ENCODE measurements around the gene CROT.
"Not testable (repeated sequence)": the region's sequence is repeated elsewhere in the genome, so short reads cannot be mapped to it uniquely, and the experiment has no call there.

Gene CROT
- total RNA-seq: 15.9 to 17.8 (median 17.6) reads per million in 3 donors

- H3K9me3 ChIP-seq (ENCODE audit: control insufficient read depth, low read length): no peaks in the 10 kb centered on the region
- peak within 1 kb of the TSS; percentile 79 for H3K27ac ChIP-seq (ENCODE audit: insufficient read depth, low read length, poor library complexity, severe bottlenecking)
- H3K36me3 ChIP-seq (ENCODE audit: control insufficient read depth, insufficient read depth, low read length): peaks cover 25% of the 10 kb centered on the region
- H3K4me3 ChIP-seq (ENCODE audit: insufficient read depth, low read depth, low read length, poor library complexity, severe bottlenecking): peak within 1 kb of the TSS; percentile 80
- peak; percentile 84 to 92 (median 92) for DNase-seq
- no peaks in the 10 kb centered on the region for H3K27me3 ChIP-seq (replicated peaks; ENCODE audit: control insufficient read depth, insufficient read depth, low read length, poor library complexity, severe bottlenecking)
- peaks cover 13% of the 10 kb centered on the region for H3K4me1 ChIP-seq (ENCODE audit: control insufficient read depth, insufficient read depth, low read length, poor library complexity, severe bottlenecking)
Observed at GRCh38 chr7:87345166-87345927, at the start of gene CROT. CROT (plus strand) TSS chr7:87345664; CDS start chr7:87349069, 3,405 bp downstream.

- Histone ChIP-seq H3K4me3 (ENCODE audit: insufficient read depth, low read depth, low read length, poor library complexity, severe bottlenecking) (no peak overlapping the region), H3K27me3 (replicated peaks; ENCODE audit: control insufficient read depth, insufficient read depth, low read length, poor library complexity, severe bottlenecking) (no peaks in the 10 kb centered on the region), H3K27ac (ENCODE audit: insufficient read depth, low read length, poor library complexity, severe bottlenecking) (no peak overlapping the region), H3K9me3 (ENCODE audit: control insufficient read depth, low read length) (no peaks in the 10 kb centered on the region), H3K4me1 (ENCODE audit: control insufficient read depth, insufficient read depth, low read length, poor library complexity, severe bottlenecking) (no peaks in the 10 kb centered on the region), H3K36me3 (ENCODE audit: control insufficient read depth, insufficient read depth, low read length) (no peaks in the 10 kb centered on the region)
- DNase-seq: no peak
Observed at GRCh38 chr7:87300756-87301155, 44.7 kb upstream of the CROT start.

- Histone ChIP-seq H3K27ac (ENCODE audit: insufficient read depth, low read length, poor library complexity, severe bottlenecking) (no peak overlapping the region), H3K4me1 (ENCODE audit: control insufficient read depth, insufficient read depth, low read length, poor library complexity, severe bottlenecking) (no peaks in the 10 kb centered on the region), H3K27me3 (replicated peaks; ENCODE audit: control insufficient read depth, insufficient read depth, low read length, poor library complexity, severe bottlenecking) (no peaks in the 10 kb centered on the region), H3K4me3 (ENCODE audit: insufficient read depth, low read depth, low read length, poor library complexity, severe bottlenecking) (no peak overlapping the region), H3K36me3 (ENCODE audit: control insufficient read depth, insufficient read depth, low read length) (no peaks in the 10 kb centered on the region), H3K9me3 (ENCODE audit: control insufficient read depth, low read length) (no peaks in the 10 kb centered on the region)
- no peak for DNase-seq
Observed at GRCh38 chr7:87310790-87311419, 34.6 kb upstream of the CROT start.

- no peaks in the 10 kb centered on the region for H3K4me1 ChIP-seq (ENCODE audit: control insufficient read depth, insufficient read depth, low read length, poor library complexity, severe bottlenecking)
- H3K36me3 ChIP-seq (ENCODE audit: control insufficient read depth, insufficient read depth, low read length): no peaks in the 10 kb centered on the region
- peak; percentile 12 to 52 (median 36) for DNase-seq
- no peak overlapping the region for H3K27ac ChIP-seq (ENCODE audit: insufficient read depth, low read length, poor library complexity, severe bottlenecking)
- H3K4me3 ChIP-seq (ENCODE audit: insufficient read depth, low read depth, low read length, poor library complexity, severe bottlenecking): no peak overlapping the region
- no peaks in the 10 kb centered on the region for H3K9me3 ChIP-seq (ENCODE audit: control insufficient read depth, low read length)
- H3K27me3 ChIP-seq (replicated peaks; ENCODE audit: control insufficient read depth, insufficient read depth, low read length, poor library complexity, severe bottlenecking): no peaks in the 10 kb centered on the region
Observed at GRCh38 chr7:87312215-87312865, 33.1 kb upstream of the CROT start.

- Histone ChIP-seq H3K4me3 (ENCODE audit: insufficient read depth, low read depth, low read length, poor library complexity, severe bottlenecking) (no peak overlapping the region), H3K4me1 (ENCODE audit: control insufficient read depth, insufficient read depth, low read length, poor library complexity, severe bottlenecking) (no peaks in the 10 kb centered on the region), H3K27ac (ENCODE audit: insufficient read depth, low read length, poor library complexity, severe bottlenecking) (no peak overlapping the region), H3K27me3 (replicated peaks; ENCODE audit: control insufficient read depth, insufficient read depth, low read length, poor library complexity, severe bottlenecking) (no peaks in the 10 kb centered on the region), H3K36me3 (ENCODE audit: control insufficient read depth, insufficient read depth, low read length) (no peaks in the 10 kb centered on the region), H3K9me3 (ENCODE audit: control insufficient read depth, low read length) (no peaks in the 10 kb centered on the region)
- DNase-seq: no peak
Observed at GRCh38 chr7:87316097-87316700, 29.3 kb upstream of the CROT start.

GRCh38 chr7:87316846-87317552, 28.5 kb upstream of the CROT start:
- H3K36me3 ChIP-seq (ENCODE audit: control insufficient read depth, insufficient read depth, low read length): no peaks in the 10 kb centered on the region
- H3K4me3 ChIP-seq (ENCODE audit: insufficient read depth, low read depth, low read length, poor library complexity, severe bottlenecking): no peak overlapping the region
- H3K4me1 ChIP-seq (ENCODE audit: control insufficient read depth, insufficient read depth, low read length, poor library complexity, severe bottlenecking): no peaks in the 10 kb centered on the region
- no peaks in the 10 kb centered on the region for H3K27me3 ChIP-seq (replicated peaks; ENCODE audit: control insufficient read depth, insufficient read depth, low read length, poor library complexity, severe bottlenecking)
- H3K27ac ChIP-seq (ENCODE audit: insufficient read depth, low read length, poor library complexity, severe bottlenecking): no peak overlapping the region
- DNase-seq: no peak
- H3K9me3 ChIP-seq (ENCODE audit: control insufficient read depth, low read length): no peaks in the 10 kb centered on the region

- no peak for DNase-seq
Observed at GRCh38 chr7:87317691-87318245, 27.7 kb upstream of the CROT start.

GRCh38 chr7:87318741-87319140, 26.7 kb upstream of the CROT start:
- no peaks in the 10 kb centered on the region for H3K4me1 ChIP-seq (ENCODE audit: control insufficient read depth, insufficient read depth, low read length, poor library complexity, severe bottlenecking)
- no peaks in the 10 kb centered on the region for H3K9me3 ChIP-seq (ENCODE audit: control insufficient read depth, low read length)
- no peaks in the 10 kb centered on the region for H3K36me3 ChIP-seq (ENCODE audit: control insufficient read depth, insufficient read depth, low read length)
- H3K27me3 ChIP-seq (replicated peaks; ENCODE audit: control insufficient read depth, insufficient read depth, low read length, poor library complexity, severe bottlenecking): no peaks in the 10 kb centered on the region
- H3K4me3 ChIP-seq (ENCODE audit: insufficient read depth, low read depth, low read length, poor library complexity, severe bottlenecking): peak overlapping the region; percentile 37
- no peak overlapping the region for H3K27ac ChIP-seq (ENCODE audit: insufficient read depth, low read length, poor library complexity, severe bottlenecking)
- DNase-seq: no peak

More at GRCh38 chr7:87317691-87318245, 27.7 kb upstream of the CROT start:
- Histone ChIP-seq H3K27ac (ENCODE audit: insufficient read depth, low read length, poor library complexity, severe bottlenecking) (no peak overlapping the region), H3K9me3 (ENCODE audit: control insufficient read depth, low read length) (no peaks in the 10 kb centered on the region), H3K36me3 (ENCODE audit: control insufficient read depth, insufficient read depth, low read length) (no peaks in the 10 kb centered on the region), H3K4me3 (ENCODE audit: insufficient read depth, low read depth, low read length, poor library complexity, severe bottlenecking) (no peak overlapping the region), H3K4me1 (ENCODE audit: control insufficient read depth, insufficient read depth, low read length, poor library complexity, severe bottlenecking) (no peaks in the 10 kb centered on the region), H3K27me3 (replicated peaks; ENCODE audit: control insufficient read depth, insufficient read depth, low read length, poor library complexity, severe bottlenecking) (no peaks in the 10 kb centered on the region)

- not testable (repeated sequence) for H3K4me1 ChIP-seq (ENCODE audit: control insufficient read depth, insufficient read depth, low read length, poor library complexity, severe bottlenecking); H3K27me3 ChIP-seq (replicated peaks; ENCODE audit: control insufficient read depth, insufficient read depth, low read length, poor library complexity, severe bottlenecking); H3K9me3 ChIP-seq (ENCODE audit: control insufficient read depth, low read length); H3K36me3 ChIP-seq (ENCODE audit: control insufficient read depth, insufficient read depth, low read length); H3K27ac ChIP-seq (ENCODE audit: insufficient read depth, low read length, poor library complexity, severe bottlenecking)
- peak in 2 of 3 donors; percentile 1 to 4 for DNase-seq
- H3K4me3 ChIP-seq (ENCODE audit: insufficient read depth, low read depth, low read length, poor library complexity, severe bottlenecking): peak overlapping the region; percentile 37
Observed at GRCh38 chr7:87319154-87319581, 26.3 kb upstream of the CROT start.

Measured in effector memory CD4-positive, alpha-beta T cell (primary cell).